ENCODE measurements around the gene LY6G6F.

Gene LY6G6F

DNA sequence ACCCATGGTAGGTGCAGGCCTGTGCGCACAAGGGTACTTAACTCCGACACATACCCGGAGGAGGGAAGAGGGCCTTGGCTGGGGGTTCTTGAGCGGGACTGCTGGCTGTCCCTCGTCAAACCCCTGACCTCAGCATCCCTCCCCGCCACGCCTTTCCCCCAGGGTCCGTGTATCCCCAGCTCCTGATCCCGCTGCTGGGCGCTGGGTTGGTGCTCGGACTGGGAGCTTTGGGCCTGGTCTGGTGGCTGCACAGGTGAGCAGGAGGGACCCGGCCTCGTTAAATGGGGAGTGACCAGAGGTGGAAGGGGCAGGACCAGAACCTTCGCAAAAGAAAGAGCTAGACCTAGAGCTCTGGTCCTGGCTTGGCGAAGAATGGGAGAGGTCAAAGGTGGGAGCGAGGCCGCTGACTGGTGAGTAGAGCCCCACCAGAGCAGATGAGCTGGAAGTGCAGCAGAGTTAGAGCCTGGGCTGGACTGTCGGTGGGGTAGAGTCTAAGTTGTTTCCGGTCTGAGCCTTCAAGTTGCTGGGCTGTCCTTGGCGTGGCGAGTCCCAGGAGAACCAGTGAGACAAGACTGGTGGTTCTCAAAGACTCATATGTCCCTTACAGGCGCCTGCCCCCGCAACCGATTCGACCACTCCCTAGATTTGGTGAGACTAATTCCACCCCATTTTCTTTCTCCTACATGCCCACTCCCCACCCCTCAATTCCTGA, 17.5 kb downstream of the LY6G6F start:
- no peak for DNase-seq (ENCODE audit: low spot score)

DNA sequence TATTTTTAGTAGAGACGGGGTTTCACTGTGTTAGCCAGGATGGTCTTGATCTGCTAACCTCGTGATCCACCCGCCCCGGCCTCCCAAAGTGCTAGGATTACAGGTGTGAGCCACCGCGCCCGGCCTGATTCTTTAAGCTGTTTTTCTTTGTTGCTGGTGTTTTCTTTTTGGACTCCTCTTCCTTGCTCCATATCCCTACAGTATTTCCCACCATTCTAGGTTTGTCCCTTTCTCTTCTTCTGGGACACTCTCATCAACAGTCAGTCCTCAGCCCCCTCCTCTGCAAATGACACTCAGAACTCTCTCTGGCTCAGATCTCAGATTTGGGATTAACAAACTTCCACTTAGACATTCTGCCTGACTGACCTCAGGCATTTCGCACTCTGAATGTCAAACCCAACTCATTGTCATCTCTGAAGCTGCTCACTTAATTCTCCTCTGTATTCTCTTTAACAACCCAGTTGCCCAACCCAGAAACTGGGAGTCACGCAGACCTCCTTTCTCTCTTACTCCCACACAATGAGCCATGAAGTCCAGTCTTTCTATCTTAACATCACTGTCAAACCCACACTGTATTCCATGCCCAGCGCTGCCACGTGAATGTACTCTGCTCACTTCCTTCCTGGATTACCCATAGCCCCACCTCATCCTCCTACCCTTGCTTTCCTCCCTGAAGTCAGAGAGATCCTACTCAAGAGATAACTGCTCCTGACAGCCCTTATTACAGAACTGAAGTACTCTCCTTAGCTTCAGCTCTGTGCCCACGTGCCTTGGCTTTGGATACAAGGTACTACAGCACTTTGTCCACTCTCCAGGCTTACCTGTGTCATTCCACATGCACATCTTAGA, 19.1 kb downstream of the LY6G6F start:
- DNase-seq (ENCODE audit: low spot score) = peak; percentile 63

DNA sequence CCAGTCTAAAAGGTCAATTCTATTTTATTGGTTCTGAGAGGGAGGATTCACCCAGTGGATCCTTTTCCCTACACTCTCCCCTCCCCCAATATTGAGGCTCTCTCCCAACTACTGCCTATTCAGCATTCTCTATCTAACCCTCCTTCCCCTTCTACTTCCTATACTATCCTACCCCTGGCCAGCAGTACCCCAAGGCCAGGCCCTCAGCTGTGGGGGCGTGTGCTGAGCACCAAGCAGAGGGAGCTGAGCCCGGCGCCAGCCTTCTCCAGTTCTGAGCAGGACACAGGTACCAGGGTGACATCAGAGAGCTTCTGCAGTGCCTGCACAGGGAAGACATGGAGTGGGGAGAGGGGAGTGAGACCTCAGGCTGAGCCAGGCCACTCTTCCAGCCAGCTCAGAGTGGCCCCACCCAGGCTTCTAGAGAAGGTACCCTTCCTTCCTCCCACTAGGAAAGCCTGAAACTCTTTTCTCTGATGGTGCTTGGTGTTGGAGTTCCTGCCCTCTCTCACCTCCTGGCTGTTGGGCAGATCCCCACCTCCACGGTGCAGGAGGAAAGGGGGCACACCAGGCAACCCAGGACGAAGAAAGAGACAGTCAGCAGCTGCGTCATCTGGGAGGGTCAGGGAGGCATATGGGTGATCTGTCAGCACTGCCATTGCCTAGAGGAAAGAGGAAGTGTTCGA, 20.5 kb downstream of the LY6G6F start:
- DNase-seq (ENCODE audit: low spot score) = no peak

DNA sequence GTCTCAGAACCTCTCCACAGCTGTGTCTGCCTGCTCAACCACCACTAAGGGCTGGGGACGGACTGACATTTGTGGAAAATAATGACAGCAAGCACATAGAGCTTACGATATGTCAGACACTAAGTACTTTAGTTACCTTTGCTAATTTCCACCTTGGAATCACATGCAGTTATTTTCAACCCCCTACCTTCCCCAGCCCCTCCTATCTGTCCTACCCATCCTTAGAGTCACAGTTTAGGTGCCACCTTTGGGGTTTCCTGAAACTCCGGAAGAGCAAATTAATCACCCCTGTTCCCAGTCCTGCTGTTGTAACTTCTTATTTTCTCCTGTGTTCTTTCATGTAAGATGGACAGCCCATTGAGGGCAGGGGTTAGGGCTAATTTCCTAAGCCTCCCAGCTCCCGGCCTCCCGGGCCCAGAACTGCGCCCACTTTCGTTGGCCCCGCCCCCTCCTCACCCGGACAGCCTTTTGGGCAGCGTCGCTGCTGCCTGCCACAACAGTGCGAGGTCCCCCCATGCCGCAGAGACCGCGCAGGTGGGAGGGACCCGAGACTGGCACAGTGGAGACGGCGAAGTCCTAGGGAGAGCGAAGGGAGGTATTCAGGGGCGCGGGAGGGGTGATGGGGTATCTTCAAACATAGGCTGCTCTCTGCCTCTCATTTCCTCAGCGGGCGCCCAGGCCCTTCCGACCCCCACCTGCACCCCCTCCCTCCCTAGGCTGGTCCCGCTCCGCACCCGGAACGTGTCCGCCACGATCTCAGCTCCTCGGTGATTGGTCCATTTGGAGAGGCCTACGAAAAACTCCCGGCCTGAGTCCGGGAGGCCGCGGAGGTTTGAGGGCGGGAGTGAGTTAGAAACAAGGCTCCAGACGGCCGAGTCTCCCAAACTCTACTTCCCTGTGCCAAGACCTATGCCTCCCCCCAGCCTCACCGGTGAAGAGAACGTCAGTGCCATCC, 21.3 kb downstream of the LY6G6F start:
- no peak for DNase-seq (ENCODE audit: low spot score)

DNA sequence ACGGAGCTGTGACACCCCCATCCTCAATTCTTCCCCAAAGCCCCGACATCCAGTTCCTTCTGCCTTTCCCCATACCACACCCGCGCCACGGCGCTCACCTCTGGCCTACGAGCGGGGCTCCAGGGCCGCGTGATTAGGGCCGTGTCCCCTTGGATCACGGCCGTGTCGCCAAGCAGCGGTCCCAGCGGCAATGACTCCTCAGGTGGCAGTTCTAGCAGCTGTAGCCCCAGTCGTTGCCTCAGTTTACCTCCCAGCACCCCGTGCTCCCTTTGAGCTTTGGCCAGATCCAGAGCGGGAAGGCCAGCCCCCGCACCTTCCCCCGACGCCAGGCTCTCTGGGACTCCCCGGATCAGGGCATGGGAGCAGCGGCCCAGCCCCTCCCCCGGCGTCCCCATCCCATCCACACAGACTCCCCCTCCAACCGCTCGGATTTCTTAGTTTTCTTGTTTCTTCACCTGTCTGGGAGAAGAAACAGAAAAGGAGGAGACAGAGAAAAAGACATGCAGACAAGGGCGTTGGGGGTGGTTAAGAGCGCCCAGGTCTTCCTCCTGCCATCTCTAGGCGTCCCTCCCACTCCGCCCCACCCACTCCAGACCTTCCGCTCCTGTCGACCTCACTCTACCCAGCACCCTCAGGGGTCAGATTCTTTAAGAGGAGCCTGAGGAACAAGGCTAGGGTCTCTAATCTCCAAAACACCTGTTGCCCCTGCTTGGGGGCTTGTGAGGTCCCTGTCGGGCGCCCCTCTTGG, 22.3 kb downstream of the LY6G6F start, which contains the start of gene DDAH2:
TSS of gene DDAH2 (minus strand) at position 533 of the 748 bp plus-strand sequence. CDS start at position 395, 138 bp downstream.
- no peak for DNase-seq (ENCODE audit: low spot score)

DNA sequence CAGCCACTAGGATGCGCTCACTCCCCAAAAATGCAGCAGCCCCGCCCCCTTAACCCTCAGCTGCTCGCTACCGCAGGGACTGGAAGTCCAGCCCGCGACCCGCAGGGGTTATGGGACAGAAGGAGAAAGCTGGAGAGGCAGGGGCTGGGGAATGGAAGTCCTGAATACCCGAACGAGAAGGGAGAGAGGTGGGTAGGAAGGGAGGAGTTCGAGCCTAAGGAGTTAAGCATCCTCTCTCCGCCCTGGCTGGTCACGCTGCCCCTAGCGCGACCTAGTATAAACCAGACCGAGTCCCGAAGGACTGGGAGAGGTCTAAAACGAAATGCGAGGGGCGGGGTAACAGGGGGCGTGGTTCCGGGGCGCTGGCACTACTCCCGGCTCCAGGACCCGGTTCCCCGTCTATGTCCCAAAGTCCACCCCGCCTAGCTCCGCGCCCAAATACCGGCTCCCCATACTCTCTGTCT, 22.9 kb downstream of the LY6G6F start:
- peak; percentile 72 for DNase-seq (ENCODE audit: low spot score)

DNA sequence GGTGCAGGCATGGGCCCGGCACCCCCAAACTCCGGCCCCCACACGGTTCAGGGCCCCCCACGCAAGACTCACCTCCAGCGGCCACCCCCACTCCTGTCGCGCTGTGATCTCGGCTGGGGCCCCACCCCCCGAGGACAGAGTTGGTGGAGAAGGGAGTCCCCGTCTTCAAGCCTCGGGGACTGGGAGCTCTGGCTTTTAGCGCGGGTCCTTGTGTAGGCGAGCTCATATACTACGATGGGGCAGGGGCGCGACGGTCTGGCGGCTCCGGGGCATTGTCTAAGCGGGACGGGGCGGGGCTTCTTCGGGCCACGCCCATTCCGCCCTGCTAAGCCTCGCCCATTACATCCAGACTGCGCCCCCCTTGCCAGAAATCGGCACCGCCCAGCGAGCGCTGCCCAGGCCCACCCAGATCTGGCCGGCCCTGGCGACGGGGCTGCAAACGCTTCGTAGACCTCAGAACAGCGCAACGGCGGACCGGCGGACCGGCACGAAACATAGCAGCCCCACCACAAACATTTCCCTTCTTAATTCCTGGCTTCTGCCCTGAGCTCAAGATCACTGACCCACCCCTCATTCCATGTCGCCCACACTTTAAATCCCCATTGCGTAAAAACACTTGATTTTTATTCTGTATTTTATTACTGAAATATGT, 23.4 kb downstream of the LY6G6F start:
- peak; percentile 94 for DNase-seq (ENCODE audit: low spot score)

DNA sequence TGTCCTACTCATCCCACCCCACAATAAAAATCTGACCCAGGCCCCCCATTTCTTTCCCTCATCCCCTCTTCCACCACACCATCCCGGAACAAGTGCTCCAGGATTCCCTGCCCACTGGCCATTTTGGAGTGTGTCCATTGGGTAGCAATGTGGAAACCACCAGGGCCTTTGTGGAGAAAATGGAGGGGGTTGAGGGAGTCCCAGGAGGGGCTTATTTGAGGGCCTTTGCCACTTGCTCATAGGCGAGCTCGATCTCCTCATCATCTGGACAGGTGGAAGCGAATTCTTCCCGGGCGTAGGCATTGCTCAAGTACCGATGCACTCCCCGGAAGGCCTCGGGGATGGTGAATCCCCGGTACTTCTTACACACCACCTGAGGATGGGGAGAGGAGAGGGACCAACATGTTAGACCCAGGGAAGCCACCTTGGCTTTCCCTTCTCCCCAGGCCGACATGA, 24.0 kb downstream of the LY6G6F start:
- no peak for DNase-seq (ENCODE audit: low spot score)

DNA sequence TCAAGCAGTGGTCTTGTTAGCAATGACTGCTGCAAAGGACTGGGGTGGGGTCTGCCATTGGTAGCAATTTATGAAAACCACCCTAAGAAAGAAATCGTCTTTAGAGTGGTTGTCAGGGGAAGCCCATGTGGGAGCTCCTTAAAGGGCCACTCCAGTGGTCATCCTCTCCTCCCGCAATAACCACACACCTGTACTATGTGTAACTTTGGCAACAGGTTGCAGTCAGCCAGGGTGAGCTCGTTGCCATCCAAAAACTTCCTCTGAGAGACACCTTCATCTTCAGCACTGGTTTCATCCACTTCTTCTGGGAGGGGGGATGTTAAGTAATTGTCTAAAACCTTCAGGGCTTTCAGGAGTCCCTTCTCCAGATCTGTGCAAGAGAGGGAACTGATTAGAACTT, 25.4 kb downstream of the LY6G6F start:
- DNase-seq (ENCODE audit: low spot score) = no peak

DNA sequence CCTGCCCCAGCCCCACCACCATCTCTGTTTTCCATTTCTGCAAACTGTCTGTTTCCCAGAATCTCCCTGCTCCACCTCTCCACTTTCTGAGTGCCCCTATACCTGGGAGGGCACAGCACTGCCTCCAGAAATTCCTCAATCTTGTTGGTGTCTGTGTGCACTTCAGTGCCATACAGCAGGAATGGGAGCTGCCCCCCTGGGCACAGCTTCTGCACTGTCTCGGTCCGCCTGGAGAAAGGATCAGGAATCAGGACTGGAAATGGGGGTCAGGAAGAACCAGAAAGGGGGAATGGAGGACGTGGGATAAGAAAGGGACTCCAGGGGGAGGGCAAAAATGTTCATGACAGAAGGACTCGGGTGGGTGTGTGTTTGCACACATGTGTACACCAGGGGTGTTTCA, 27.1 kb downstream of the LY6G6F start:
- no peak for DNase-seq (ENCODE audit: low spot score)

DNA sequence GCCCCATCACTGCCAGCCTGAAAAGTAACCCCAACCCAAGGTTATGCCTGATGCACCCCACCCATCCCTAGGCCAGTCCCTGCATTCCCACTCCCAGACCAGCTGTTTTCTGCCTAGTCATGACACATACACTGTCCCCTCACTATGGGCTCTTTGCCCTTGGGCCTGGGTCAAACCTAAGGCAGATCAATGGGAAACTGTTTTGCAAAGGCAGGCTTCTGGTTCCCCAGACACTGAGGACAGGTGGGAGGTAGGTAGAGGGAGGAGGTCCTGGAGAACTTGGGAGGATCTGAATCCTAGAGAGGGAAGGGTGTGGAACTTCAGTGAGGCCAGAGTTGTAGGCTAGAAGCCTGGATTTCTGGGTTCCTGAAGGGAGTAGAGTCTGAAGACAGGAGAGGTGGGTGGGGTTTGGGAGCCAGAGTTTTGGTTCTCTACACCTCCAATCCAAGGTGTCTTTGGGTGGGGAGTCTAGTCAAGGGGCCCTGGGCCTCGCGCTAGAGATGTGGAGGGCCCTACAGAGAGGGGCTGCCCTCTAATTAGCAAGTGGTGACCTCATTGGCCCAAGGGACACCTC, 27.7 kb downstream of the LY6G6F start:
- no peak for DNase-seq (ENCODE audit: low spot score)

DNA sequence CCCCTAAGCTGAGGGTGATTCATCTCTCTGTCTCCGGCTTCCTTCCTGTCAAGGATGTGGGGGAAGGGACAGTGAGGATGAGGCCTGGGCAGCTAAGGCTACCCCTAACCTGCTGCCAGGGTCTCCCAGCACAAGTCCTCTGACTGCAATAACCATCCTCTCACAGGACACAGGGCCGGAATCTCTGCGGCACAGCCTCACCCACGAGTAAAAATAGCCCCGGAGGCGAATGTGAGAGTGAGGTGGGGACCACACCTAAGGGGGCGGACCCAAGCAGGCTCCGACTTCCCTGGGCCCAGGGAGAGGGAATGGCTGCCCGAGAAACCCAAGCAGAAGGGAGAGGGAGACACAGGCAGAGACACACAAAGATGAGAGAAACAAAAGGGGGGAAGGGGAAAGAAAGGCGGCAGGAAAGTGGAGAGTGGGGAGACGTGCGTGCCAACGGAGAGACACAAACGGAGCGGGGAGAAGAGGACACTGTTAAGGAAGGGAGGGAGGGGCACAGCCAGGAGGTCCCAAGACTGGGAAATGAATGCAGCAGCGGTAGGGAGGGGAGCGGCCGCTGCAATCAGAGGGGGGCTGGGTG, 28.2 kb downstream of the LY6G6F start:
- DNase-seq (ENCODE audit: low spot score) = peak; percentile 97

DNA sequence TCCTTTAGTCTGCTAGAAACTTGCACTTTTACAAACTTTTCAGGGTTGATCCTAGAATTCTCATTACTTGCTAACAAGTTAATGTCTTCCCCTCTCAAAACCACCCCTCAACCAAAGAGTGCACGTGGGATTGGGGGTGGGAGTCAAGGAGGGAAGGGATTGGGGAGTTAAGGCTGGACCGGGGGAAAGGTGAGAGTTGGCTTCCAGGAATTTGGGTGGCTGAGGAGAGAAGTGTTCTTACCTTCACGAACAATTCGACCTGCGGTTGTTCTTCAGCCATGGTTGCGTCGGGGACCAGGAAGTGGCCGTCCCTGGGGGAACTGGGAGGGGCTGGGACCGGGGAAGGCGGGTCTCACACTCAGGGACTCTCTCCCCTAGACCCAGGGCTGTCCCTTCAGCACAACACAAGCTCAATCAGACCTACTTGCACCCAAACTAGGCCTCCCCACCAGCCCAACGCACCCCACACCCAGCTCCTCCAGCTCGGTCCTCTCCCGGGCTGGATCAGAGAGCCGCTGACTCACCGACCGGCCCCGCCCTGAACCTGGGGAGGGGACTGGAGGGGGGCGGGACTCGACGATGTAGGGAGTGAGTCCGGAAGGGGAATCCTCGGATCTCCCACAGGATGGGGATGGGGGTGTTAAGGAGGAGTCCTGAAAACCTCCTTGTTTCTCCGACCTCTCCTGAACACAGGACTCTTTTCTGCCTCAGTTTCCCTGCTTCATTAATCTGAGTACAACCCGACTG, 29.5 kb downstream of the LY6G6F start, which contains the start of gene CLIC1:
TSS of gene CLIC1 (minus strand) at position 510 of the 747 bp plus-strand sequence. CDS start at position 280, 230 bp downstream.
- DNase-seq (ENCODE audit: low spot score) = peak; percentile 78

DNA sequence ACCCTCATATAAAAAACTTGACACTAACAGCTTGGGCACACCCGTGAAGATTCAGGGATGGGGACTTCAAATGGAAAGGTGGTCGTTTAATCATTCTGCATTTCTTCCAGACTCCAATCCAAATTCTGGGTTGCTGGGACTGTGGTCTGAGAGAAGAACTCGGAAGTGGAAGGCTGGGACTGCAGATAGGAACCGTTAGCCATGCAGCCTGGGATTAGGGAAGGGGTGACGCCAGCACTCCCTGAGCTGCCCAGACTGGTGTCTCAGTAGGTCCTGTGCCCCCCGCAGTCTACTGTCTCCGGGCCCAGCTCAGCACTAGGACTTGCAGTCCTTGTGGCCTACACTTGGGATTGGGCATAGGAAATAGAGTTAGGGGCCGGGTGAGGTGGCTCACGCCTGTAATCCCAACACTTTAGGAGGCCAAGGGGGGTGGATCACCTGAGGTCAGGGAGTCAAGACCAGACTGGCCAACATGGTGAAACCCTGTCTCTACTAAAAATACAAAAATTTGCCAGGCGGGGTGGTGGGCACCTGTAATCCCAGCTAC, 30.2 kb downstream of the LY6G6F start:
- DNase-seq (ENCODE audit: low spot score) = no peak

DNA sequence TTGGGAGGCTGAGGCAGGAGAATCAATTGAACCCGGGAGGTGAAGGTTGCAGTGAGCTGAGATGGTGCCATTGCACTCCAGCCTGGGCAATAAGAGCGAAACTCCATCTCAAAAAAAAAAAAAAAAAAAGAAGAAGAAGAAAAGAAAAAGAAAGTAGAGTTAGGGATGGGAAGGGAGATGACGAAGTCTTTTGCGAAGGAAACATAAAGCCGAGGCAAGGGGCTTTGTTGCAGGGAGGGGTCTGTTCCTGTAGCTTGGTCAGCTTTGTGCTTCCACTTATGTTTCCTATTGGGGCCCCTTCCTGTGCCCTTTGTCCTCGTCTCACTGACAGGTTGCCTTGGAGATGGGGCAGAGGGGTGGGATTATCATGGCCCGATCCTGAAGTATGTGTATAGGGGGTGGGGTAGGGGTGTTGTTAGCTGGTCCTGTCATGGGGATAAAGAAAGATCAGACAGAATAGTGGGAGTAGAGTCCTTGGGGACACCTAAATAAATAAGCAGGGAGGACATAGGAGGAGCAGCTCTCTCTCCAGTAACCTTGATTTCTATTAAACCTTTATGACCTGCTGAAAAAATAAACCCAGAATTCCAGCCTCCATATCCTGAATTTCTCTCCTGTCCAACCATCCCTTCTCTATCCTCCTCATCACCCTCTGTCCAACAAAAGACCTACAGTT, 30.8 kb downstream of the LY6G6F start:
- peak; percentile 82 for DNase-seq (ENCODE audit: low spot score)

DNA sequence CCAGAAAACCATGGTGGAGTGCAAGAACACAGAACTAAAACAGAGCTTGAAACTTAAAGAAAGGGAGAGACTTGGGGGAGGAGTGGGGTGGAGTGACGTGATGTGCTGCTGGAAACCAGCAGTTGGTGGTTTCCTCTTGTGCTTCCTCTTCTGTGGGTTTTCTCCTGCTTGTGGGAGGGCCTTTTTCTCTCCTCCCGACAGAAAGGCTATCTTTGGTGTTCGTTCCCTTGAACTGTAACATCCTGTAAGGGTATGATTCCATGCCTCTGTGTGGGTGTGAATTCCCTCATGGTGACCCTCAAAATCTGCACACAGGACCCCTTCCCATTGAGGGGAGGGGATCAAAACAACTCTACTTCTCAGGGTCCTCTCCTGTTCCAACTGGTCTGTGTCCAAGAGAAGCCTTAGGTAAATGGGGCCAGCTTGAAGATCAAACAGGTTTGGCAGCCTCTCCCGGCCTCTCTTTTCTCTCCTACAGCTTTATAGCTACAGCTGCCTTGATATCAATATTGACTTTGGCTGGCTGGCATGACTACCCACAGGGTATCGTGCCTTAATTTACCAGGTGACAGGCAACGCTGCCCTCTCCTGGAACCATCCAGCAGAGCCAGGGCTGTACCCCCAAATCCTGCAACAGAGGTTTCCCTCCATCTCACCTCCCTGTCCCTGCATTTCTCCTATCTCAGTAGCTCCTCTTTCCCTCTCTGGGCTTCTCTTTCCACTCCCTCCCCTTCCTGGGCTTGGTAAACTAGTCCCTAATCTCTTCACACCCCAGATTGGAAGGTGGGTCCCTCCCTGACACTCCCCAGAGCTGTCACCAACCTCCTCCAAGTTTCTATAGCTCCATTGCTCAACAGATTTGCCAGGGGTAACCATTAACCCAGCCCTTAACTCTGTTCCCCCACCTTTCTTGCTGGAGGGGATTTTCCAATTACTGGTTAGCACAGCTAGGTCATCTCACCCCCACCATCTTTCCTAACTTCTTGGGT, 31.6 kb downstream of the LY6G6F start:
- peak; percentile 86 for DNase-seq (ENCODE audit: low spot score)

Data from kidney capillary endothelial cell (primary cell).